Progenitor cell of endocrine pancreas (in vitro differentiated cells): Measurements from ENCODE around the gene POLQ. TPM values are rescaled to one million over a fixed set of nuclear protein-coding genes. Genes with fewer than 3 reads are reported as not detected.

ENCODE experiments used
- DNase-seq: peaks from one replicate; pipeline ENCODE4 v3.0.0; 2021; ENCODE audit warnings: low spot score; ENCODE audit not compliant: unreplicated experiment
- H3K27ac Mint-ChIP-seq: 2 replicates; pipeline ENCODE4 v1.8.0; 2021; ENCODE audit warnings: mild to moderate bottlenecking, moderate library complexity, mixed read lengths
- H3K27me3 Mint-ChIP-seq: 2 replicates; pipeline ENCODE4 v1.8.0; 2021; ENCODE audit warnings: mixed read lengths
- H3K36me3 Mint-ChIP-seq: 2 replicates; pipeline ENCODE4 v1.8.0; 2022; ENCODE audit warnings: mixed read lengths; ENCODE audit not compliant: insufficient read depth
- H3K4me1 Mint-ChIP-seq: 2 replicates; pipeline ENCODE4 v1.8.0; 2021; ENCODE audit warnings: low read depth, mixed read lengths
- H3K4me3 Mint-ChIP-seq: 2 replicates; pipeline ENCODE4 v1.8.0; 2021; ENCODE audit warnings: low read depth, mild to moderate bottlenecking, moderate library complexity, mixed read lengths
- H3K9me3 Mint-ChIP-seq: 2 replicates; pipeline ENCODE4 v1.8.0; 2021; ENCODE audit warnings: low read depth, mixed read lengths
- total RNA-seq: library from RNA; stranded (reverse); gene quantifications from 2 replicates; pipeline ENCODE4 v1.2.1, GENCODE V29; 2021
- TF ChIP-seq, protein P1 (sequence below): fragments of 200-600 bp; sonication (generic); IDR thresholded peaks from one replicate; pipeline ENCODE4 v1.5.0; 2021; ENCODE audit warnings: antibody characterized with exemption, mild to moderate bottlenecking; ENCODE audit not compliant: unreplicated experiment

POLQ gene
- total RNA-seq, 1 donor from 2014 or later: 9.9 TPM

- no peak overlapping the region for H3K27ac Mint-ChIP-seq
- H3K27me3 Mint-ChIP-seq: no peaks in the 10 kb centered on the region
- no peak for DNase-seq
- TF ChIP-seq, protein P1, sequence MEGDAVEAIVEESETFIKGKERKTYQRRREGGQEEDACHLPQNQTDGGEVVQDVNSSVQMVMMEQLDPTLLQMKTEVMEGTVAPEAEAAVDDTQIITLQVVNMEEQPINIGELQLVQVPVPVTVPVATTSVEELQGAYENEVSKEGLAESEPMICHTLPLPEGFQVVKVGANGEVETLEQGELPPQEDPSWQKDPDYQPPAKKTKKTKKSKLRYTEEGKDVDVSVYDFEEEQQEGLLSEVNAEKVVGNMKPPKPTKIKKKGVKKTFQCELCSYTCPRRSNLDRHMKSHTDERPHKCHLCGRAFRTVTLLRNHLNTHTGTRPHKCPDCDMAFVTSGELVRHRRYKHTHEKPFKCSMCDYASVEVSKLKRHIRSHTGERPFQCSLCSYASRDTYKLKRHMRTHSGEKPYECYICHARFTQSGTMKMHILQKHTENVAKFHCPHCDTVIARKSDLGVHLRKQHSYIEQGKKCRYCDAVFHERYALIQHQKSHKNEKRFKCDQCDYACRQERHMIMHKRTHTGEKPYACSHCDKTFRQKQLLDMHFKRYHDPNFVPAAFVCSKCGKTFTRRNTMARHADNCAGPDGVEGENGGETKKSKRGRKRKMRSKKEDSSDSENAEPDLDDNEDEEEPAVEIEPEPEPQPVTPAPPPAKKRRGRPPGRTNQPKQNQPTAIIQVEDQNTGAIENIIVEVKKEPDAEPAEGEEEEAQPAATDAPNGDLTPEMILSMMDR: no peak
- no peak overlapping the region for H3K4me3 Mint-ChIP-seq
- no peaks in the 10 kb centered on the region for H3K9me3 Mint-ChIP-seq
- peaks cover 7% of the 10 kb centered on the region for H3K36me3 Mint-ChIP-seq
- H3K4me1 Mint-ChIP-seq: no peaks in the 10 kb centered on the region
Observed at GRCh38 chr3:121496786-121497185, 49.0 kb downstream of the POLQ start.

- TF ChIP-seq, protein P1: no peak
- Mint-ChIP-seq H3K4me3 (no peak overlapping the region), H3K4me1 (no peaks in the 10 kb centered on the region), H3K36me3 (peaks cover 6% of the 10 kb centered on the region), H3K27ac (no peak overlapping the region), H3K9me3 (no peaks in the 10 kb centered on the region), H3K27me3 (no peaks in the 10 kb centered on the region)
- no peak for DNase-seq
Observed at GRCh38 chr3:121493431-121493830, 52.4 kb downstream of the POLQ start.

GRCh38 chr3:121491683-121492320 is 54.0 kb downstream of the POLQ start:
- Mint-ChIP-seq H3K27me3 (no peaks in the 10 kb centered on the region), H3K36me3 (peaks cover 3% of the 10 kb centered on the region), H3K4me3 (no peak overlapping the region), H3K4me1 (no peaks in the 10 kb centered on the region), H3K27ac (no peak overlapping the region), H3K9me3 (no peaks in the 10 kb centered on the region)
- TF ChIP-seq, protein P1: no peak
- no peak for DNase-seq

GRCh38 chr3:121490161-121490560 is 55.6 kb downstream of the POLQ start:
- H3K9me3 Mint-ChIP-seq: no peaks in the 10 kb centered on the region
- DNase-seq: no peak
- TF ChIP-seq, protein P1: no peak
- peaks cover 2% of the 10 kb centered on the region for H3K36me3 Mint-ChIP-seq
- H3K4me3 Mint-ChIP-seq: no peak overlapping the region
- H3K27ac Mint-ChIP-seq: no peak overlapping the region
- no peaks in the 10 kb centered on the region for H3K4me1 Mint-ChIP-seq
- H3K27me3 Mint-ChIP-seq: no peaks in the 10 kb centered on the region

GRCh38 chr3:121488628-121489027 is 57.2 kb downstream of the POLQ start:
- DNase-seq: no peak
- TF ChIP-seq, protein P1: no peak

More at GRCh38 chr3:121488628-121489027, 57.2 kb downstream of the POLQ start:
- H3K27me3 Mint-ChIP-seq: no peaks in the 10 kb centered on the region
- no peaks in the 10 kb centered on the region for H3K4me1 Mint-ChIP-seq
- no peak overlapping the region for H3K4me3 Mint-ChIP-seq
- peaks cover 2% of the 10 kb centered on the region for H3K36me3 Mint-ChIP-seq
- no peaks in the 10 kb centered on the region for H3K9me3 Mint-ChIP-seq
- no peak overlapping the region for H3K27ac Mint-ChIP-seq
